Neural cell (in vitro differentiated cells): ENCODE results near the gene TSPOAP1. TPM values are rescaled to one million over a fixed set of nuclear protein-coding genes. Genes with fewer than 3 reads are reported as not detected.

ENCODE experiments used
- H2AFZ ChIP-seq: fragments of 200-600, 300-800 bp; sonication (generic), shearing (Covaris generic); 2 replicates; pipeline ENCODE4 v1.6.0; 2014; ENCODE audit warnings: low read depth, mild to moderate bottlenecking, antibody characterized with exemption, low read length, moderate library complexity
- H3F3A ChIP-seq: fragments of 200-600 bp; shearing (Covaris generic); 2 replicates; pipeline ENCODE4 v1.6.1; 2016; ENCODE audit warnings: mild to moderate bottlenecking, moderate library complexity, mixed read lengths, antibody characterized with exemption, low read length; ENCODE audit not compliant: insufficient read depth, poor library complexity, severe bottlenecking
- H3K27ac ChIP-seq: fragments of 200-600, 300-800 bp; sonication (generic), shearing (Covaris generic); 2 replicates; pipeline ENCODE4 v1.5.1; 2014; ENCODE audit warnings: mild to moderate bottlenecking, low read length, moderate library complexity
- H3K27me3 ChIP-seq: fragments of 300-800, 200-600 bp; sonication (generic), shearing (Covaris generic); 2 replicates; pipeline ENCODE4 v1.6.0; 2014; ENCODE audit warnings: mild to moderate bottlenecking, low read depth, low read length, moderate library complexity; ENCODE audit not compliant: insufficient read depth
- H3K36me3 ChIP-seq: fragments of 300-800, 200-600 bp; sonication (generic), shearing (Covaris generic); 2 replicates; pipeline ENCODE4 v1.5.1; 2014; ENCODE audit warnings: mild to moderate bottlenecking, antibody characterized with exemption, low read length, moderate library complexity; ENCODE audit not compliant: insufficient read depth
- H3K4me2 ChIP-seq: fragments of 300-800, 200-600 bp; sonication (generic), shearing (Covaris generic); 2 replicates; pipeline ENCODE4 v1.6.0; 2014; ENCODE audit warnings: mild to moderate bottlenecking, low read length
- H3K4me3 ChIP-seq: fragments of 300-800, 200-600 bp; sonication (generic), shearing (Covaris generic); 2 replicates; pipeline ENCODE4 v1.5.1; 2014; ENCODE audit warnings: mild to moderate bottlenecking, low read length, moderate library complexity
- H3K79me2 ChIP-seq: fragments of 200-600 bp; shearing (Covaris generic); replicated peaks from 2 replicates; pipeline ENCODE4 v1.6.0; 2014; ENCODE audit warnings: mild to moderate bottlenecking, low read length, moderate library complexity; ENCODE audit not compliant: insufficient read depth
- H3K9ac ChIP-seq: fragments of 300-800, 200-600 bp; sonication (generic), shearing (Covaris generic); 2 replicates; pipeline ENCODE4 v1.6.1; 2016; ENCODE audit warnings: mild to moderate bottlenecking, low read length, mixed read lengths
- H3K9me2 ChIP-seq: fragments of 200-600 bp; shearing (Covaris generic); 2 replicates; pipeline ENCODE4 v1.6.1; 2016; ENCODE audit warnings: mild to moderate bottlenecking, low read length, mixed read lengths; ENCODE audit not compliant: insufficient read depth
- H3K9me3 ChIP-seq: fragments of 200-600, 300-800 bp; sonication (generic), shearing (Covaris generic); 2 replicates; pipeline ENCODE4 v1.6.1; 2016; ENCODE audit warnings: mild to moderate bottlenecking, mixed run types, low read length, moderate library complexity, mixed read lengths
- H4K20me1 ChIP-seq: fragments of 200-600 bp; shearing (Covaris generic); 2 replicates; pipeline ENCODE4 v1.6.1; 2016; ENCODE audit warnings: mild to moderate bottlenecking, mixed run types; ENCODE audit not compliant: insufficient read depth
- CTCF ChIP-seq: fragments of 450-650 bp; IDR thresholded peaks from 2 replicates; pipeline ENCODE4 v1.5.1; 2014; ENCODE audit warnings: antibody characterized with exemption, mild to moderate bottlenecking, moderate library complexity; ENCODE audit not compliant: poor library complexity, severe bottlenecking
- EP300 ChIP-seq: fragments of 450-650 bp; conservative IDR thresholded peaks from 2 replicates; pipeline ENCODE4 v1.6.1; 2014; ENCODE audit warnings: antibody characterized with exemption, mild to moderate bottlenecking, moderate library complexity; ENCODE audit not compliant: poor library complexity, severe bottlenecking
- EZH2 ChIP-seq: fragments of 200-600, 300-800 bp; shearing (Covaris generic), sonication (generic); IDR thresholded peaks from 2 replicates; pipeline ENCODE4 v1.6.1; 2014; ENCODE audit warnings: antibody characterized with exemption, low read length, borderline replicate concordance, mild to moderate bottlenecking; ENCODE audit not compliant: insufficient read depth, poor library complexity, severe bottlenecking
- MXI1 ChIP-seq: fragments of 450-650 bp; conservative IDR thresholded peaks from 2 replicates; pipeline ENCODE4 v1.6.1; 2014; ENCODE audit warnings: antibody characterized with exemption, mild to moderate bottlenecking; ENCODE audit not compliant: poor library complexity, severe bottlenecking
- POLR2AphosphoS5 ChIP-seq: IDR thresholded peaks from 2 replicates; pipeline ENCODE4 v1.6.1; 2012
- RAD21 ChIP-seq: fragments of 450-650 bp; conservative IDR thresholded peaks from 2 replicates; pipeline ENCODE4 v1.6.1; 2014; ENCODE audit warnings: antibody characterized with exemption, mild to moderate bottlenecking, moderate library complexity
- REST ChIP-seq: IDR thresholded peaks from 2 replicates; pipeline ENCODE4 v1.6.1; 2012; ENCODE audit warnings: borderline replicate concordance
- SMC3 ChIP-seq: fragments of 450-650 bp; conservative IDR thresholded peaks from 2 replicates; pipeline ENCODE4 v1.6.1; 2014; ENCODE audit warnings: antibody characterized with exemption, mild to moderate bottlenecking, moderate library complexity; ENCODE audit not compliant: poor library complexity
- TAF1 ChIP-seq: IDR thresholded peaks from 2 replicates; pipeline ENCODE4 v1.6.1; 2012; ENCODE audit warnings: low read depth
- polyA plus RNA-seq: library from polyadenylated mRNA; depleted of rRNA; stranded (reverse); fragments of >200 nt; gene quantifications from 2 replicates; pipeline ENCODE4 v1.2.3, GENCODE V29; 2014

The TSPOAP1 gene
- polyA plus RNA-seq, 1 donor from 2014 or later: 103 TPM

- Histone ChIP-seq H3K4me3 (no peak overlapping the region), H3F3A (no peaks in the 10 kb centered on the region), H2AFZ (no peak overlapping the region), H3K27me3 (no peaks in the 10 kb centered on the region), H3K4me2 (no peak overlapping the region), H3K9ac (no peak overlapping the region), H3K79me2 (no peaks in the 10 kb centered on the region), H3K9me3 (no peaks in the 10 kb centered on the region), H3K36me3 (no peaks in the 10 kb centered on the region), H3K27ac (no peak overlapping the region), H3K9me2 (no peaks in the 10 kb centered on the region), H4K20me1 (no peaks in the 10 kb centered on the region)
- TF ChIP-seq MXI1: no peak
- no peak for TF ChIP-seq EZH2
- TF ChIP-seq CTCF: no peak
- TF ChIP-seq RAD21: no peak
- TF ChIP-seq POLR2AphosphoS5: no peak
These were observed 13.3 kb downstream of the TSPOAP1 start for GRCh38 chr17:58315281-58315711.

- no peaks in the 10 kb centered on the region for H4K20me1 ChIP-seq
- H3K36me3 ChIP-seq: no peaks in the 10 kb centered on the region
- no peak for TF ChIP-seq EZH2
- no peak for TF ChIP-seq REST
- no peak for TF ChIP-seq POLR2AphosphoS5
- TF ChIP-seq SMC3: no peak
- TF ChIP-seq RAD21: no peak
- no peak for TF ChIP-seq TAF1
- TF ChIP-seq CTCF: no peak
- TF ChIP-seq MXI1: no peak
- no peak for TF ChIP-seq EP300
- no peak overlapping the region for H3K27ac ChIP-seq
- H3F3A ChIP-seq: no peaks in the 10 kb centered on the region
- H3K27me3 ChIP-seq: no peaks in the 10 kb centered on the region
- H3K4me3 ChIP-seq: no peak overlapping the region
- no peaks in the 10 kb centered on the region for H3K9me2 ChIP-seq
- no peaks in the 10 kb centered on the region for H3K9me3 ChIP-seq
- no peak overlapping the region for H2AFZ ChIP-seq
- H3K79me2 ChIP-seq: no peaks in the 10 kb centered on the region
- H3K9ac ChIP-seq: no peak overlapping the region
- no peak overlapping the region for H3K4me2 ChIP-seq
These were observed 13.9 kb downstream of the TSPOAP1 start for GRCh38 chr17:58314706-58315015.
